K562 (cell line): ENCODE results near the gene ATXN10. TPM values are rescaled to one million over a fixed set of nuclear protein-coding genes. Genes with fewer than 3 reads are reported as not detected.

ENCODE experiments used
- ATAC-seq: fragments of 200-7000 bp; cut with Tn5 transposase; 3 replicates; pipeline ENCODE4 v1.9.1; 2020; ENCODE audit warnings: moderate library complexity
- BruUV-seq: library from RNA; stranded (reverse); fragments of 400-500 nt; replicated peaks from 2 replicates; lab custom pipeline; 2021; lab: Mats Ljungman, UMichigan
- CTCF ChIA-PET: fragments of 300-600 bp; formaldehyde crosslinking; extraction: SDS; loops from one replicate; lab custom pipeline; 2021; ENCODE audit warnings: low intra/inter-chr PET ratio; lab: Yijun Ruan, JAX
- POLR2A ChIA-PET: fragments of 300-600, 350-650 bp; sonication (Branson Sonifier 250); formaldehyde crosslinking; extraction: SDS; loops from one replicate; lab custom pipeline; 2021; ENCODE audit warnings: antibody characterized with exemption, inconsistent platforms; lab: Yijun Ruan, JAX
- DNase-seq, 4 experiments: peaks; one replicate each; pipeline versions ENCODE4 v3.0.0 to v3.0.0-alpha.2; 2011 to 2018; ENCODE audit warnings: low spot score in 3 of 4, mixed read lengths in 3 of 4; ENCODE audit errors: extremely low read depth in 1 of 4
- FAIRE-seq: peaks from 2 replicates; lab custom pipeline; 2011; peaks lifted over from hg19 to GRCh38; lab: Jason Lieb, UNC
- H2AFZ ChIP-seq: 2 replicates; pipeline ENCODE4 v1.6.0; 2011; ENCODE audit warnings: low read depth, low read length, control low read depth, inconsistent platforms
- H3K27ac ChIP-seq: fragments of 200-600 bp; 3 replicates; pipeline ENCODE4 v1.8.0; 2011; ENCODE audit warnings: low read depth, mild to moderate bottlenecking, control low read depth, inconsistent platforms, low read length, moderate library complexity, mixed read lengths; ENCODE audit errors: extremely low read depth
- H3K27me3 ChIP-seq, 2 experiments: fragments of 300-600 bp in 1 of 2; 2 replicates in 1 of 2; 3 replicates in 1 of 2; pipeline versions ENCODE4 v1.6.0 to v1.8.0; 2011; ENCODE audit warnings: inconsistent platforms in 2 of 2, low read length in 2 of 2, mild to moderate bottlenecking in 1 of 2, mixed read lengths in 1 of 2, moderate library complexity in 1 of 2; ENCODE audit not compliant: control insufficient read depth in 2 of 2, insufficient read depth in 2 of 2
- H3K36me3 ChIP-seq: fragments of 300-600 bp; 3 replicates; pipeline ENCODE4 v1.8.0; 2011; ENCODE audit warnings: mild to moderate bottlenecking, low read length, inconsistent platforms; ENCODE audit not compliant: control insufficient read depth, insufficient read depth
- H3K4me1 ChIP-seq, 2 experiments: fragments of 200-600 bp in 1 of 2; replicated peaks in 1 of 2; 2 replicates in 1 of 2; 3 replicates in 1 of 2; pipeline versions ENCODE4 v1.5.1 to v1.8.0; 2011; ENCODE audit warnings: inconsistent platforms in 2 of 2, low read length in 2 of 2, mild to moderate bottlenecking in 1 of 2, mixed read lengths in 1 of 2, moderate library complexity in 1 of 2; ENCODE audit not compliant: control insufficient read depth in 2 of 2, insufficient read depth in 2 of 2
- H3K4me2 ChIP-seq: 2 replicates; pipeline ENCODE4 v1.6.1; 2011; ENCODE audit warnings: low read length, control low read depth, inconsistent platforms, mixed read lengths; ENCODE audit not compliant: insufficient read depth
- H3K4me3 ChIP-seq: fragments of 200-600 bp; sonication (generic), shearing (Covaris generic); 2 replicates; pipeline ENCODE4 v1.5.1; 2016; ENCODE audit warnings: control low read depth, inconsistent platforms
- H3K79me2 ChIP-seq: fragments of 200-600 bp; 3 replicates; pipeline ENCODE4 v1.8.0; 2011; ENCODE audit warnings: low read length, inconsistent platforms; ENCODE audit not compliant: control insufficient read depth, insufficient read depth
- H3K9ac ChIP-seq, 2 experiments: 2 replicates each; pipeline versions ENCODE4 v1.6.0 to v1.6.1; 2011; ENCODE audit warnings: low read depth in 2 of 2, low read length in 2 of 2, control low read depth in 1 of 2, inconsistent platforms in 1 of 2, mild to moderate bottlenecking in 1 of 2, mixed read lengths in 1 of 2; ENCODE audit not compliant: insufficient read depth in 1 of 2
- H3K9me1 ChIP-seq: one replicate; pipeline ENCODE4 v1.6.0; 2011; ENCODE audit warnings: inconsistent platforms, mild to moderate bottlenecking, low read length, moderate library complexity; ENCODE audit not compliant: control insufficient read depth, insufficient read depth
- H3K9me3 ChIP-seq: replicated peaks from 2 replicates; pipeline ENCODE4 v1.5.1; 2011; ENCODE audit warnings: low read depth, low read length, inconsistent platforms; ENCODE audit not compliant: control insufficient read depth, insufficient read depth
- H4K20me1 ChIP-seq: replicated peaks from 2 replicates; pipeline ENCODE4 v1.6.1; 2011; ENCODE audit warnings: low read length, inconsistent platforms, mixed read lengths; ENCODE audit not compliant: control insufficient read depth, insufficient read depth
- BRF2 ChIP-seq: IDR thresholded peaks from 3 replicates; pipeline ENCODE4 v1.6.1; 2011; ENCODE audit warnings: borderline replicate concordance, mild to moderate bottlenecking; ENCODE audit not compliant: insufficient read length, insufficient read depth
- DMBX1 ChIP-seq: fragments of 250-450 bp; sonication (Bioruptor Pico); IDR thresholded peaks from 2 replicates; pipeline ENCODE4 v1.8.0; 2022; ENCODE audit warnings: inconsistent platforms, mild to moderate bottlenecking, moderate library complexity, borderline replicate concordance
- FOSL1 ChIP-seq: fragments of 200-800 bp; sonication (Bioruptor generic); conservative IDR thresholded peaks from 2 replicates; pipeline ENCODE4 v1.6.1; 2016; ENCODE audit warnings: missing genetic modification characterization, missing compliant biosample characterization
- HINFP ChIP-seq: fragments of 450-650 bp; conservative IDR thresholded peaks from 2 replicates; pipeline ENCODE4 v1.6.1; 2016; ENCODE audit warnings: missing genetic modification characterization, low read depth, mild to moderate bottlenecking, control low read depth, missing compliant biosample characterization
- SIN3B ChIP-seq: fragments of 450-650 bp; IDR thresholded peaks from 2 replicates; pipeline ENCODE4 v1.6.1; 2017; ENCODE audit warnings: low read depth, mild to moderate bottlenecking, moderate library complexity
- TEAD2 ChIP-seq: fragments of 450-650 bp; IDR thresholded peaks from 2 replicates; pipeline ENCODE4 v1.6.1; 2016; ENCODE audit warnings: missing genetic modification characterization, control low read depth, missing compliant biosample characterization
- TFE3 ChIP-seq: fragments of 450-650 bp; formaldehyde crosslinking; IDR thresholded peaks from 2 replicates; pipeline ENCODE4 v1.4.0; 2020; ENCODE audit warnings: mild to moderate bottlenecking, mixed read lengths
- ZC3H8 ChIP-seq: fragments of 450-650 bp; IDR thresholded peaks from 2 replicates; pipeline ENCODE4 v1.6.1; 2017
- ZNF324 ChIP-seq: fragments of 250-450 bp; sonication (Bioruptor Pico); IDR thresholded peaks from 2 replicates; pipeline ENCODE4 v1.4.0; 2020; ENCODE audit warnings: mild to moderate bottlenecking
- ZNF778 ChIP-seq: fragments of 450-650 bp; formaldehyde crosslinking; IDR thresholded peaks from 2 replicates; pipeline ENCODE4 v1.4.0; 2020; ENCODE audit warnings: mild to moderate bottlenecking, moderate library complexity
- WGBS: fragments of 100-300 bp; shearing (Covaris generic); methylation state at CpG from one replicate; pipeline ENCODE4 v1.1.6; 2016; ENCODE audit warnings: low coverage, mixed read lengths; ENCODE audit not compliant: insufficient coverage; ENCODE audit errors: missing lambda C conversion rate; 5-methylcytosine and 5-hydroxymethylcytosine counted together
- in situ Hi-C: fragments of 300-500 bp; cut with MboI; formaldehyde crosslinking; loops from 4 replicates; pipeline ENCODE4 v1.15.0; 2018; ENCODE audit warnings: inconsistent platforms, mixed read lengths
- intact Hi-C: fragments of 100-400 bp; cut with micrococcal nuclease; formaldehyde crosslinking; loops from 2 replicates; pipeline ENCODE4 v1.14.2; 2022
- polyA plus RNA-seq, 8 experiments: library from polyadenylated mRNA; depleted of rRNA in 4 of 8; stranded (reverse) in 5 of 8; unstranded in 3 of 8; fragments of >200 nt; fragmentation: Nextera tagmentation in 2 of 8; fragmentation: Illumina TruSeq in 1 of 8; extraction: Ambion mirVana in 2 of 8; extraction: Trizol in 1 of 8; gene quantifications; 2 replicates each; pipeline versions ENCODE4 v1.2.1 to v1.2.3, GENCODE V29; 2011 to 2014; ENCODE audit warnings: inconsistent platforms in 1 of 8, missing spikeins in 1 of 8
- total RNA-seq, 7 experiments: library from RNA; depleted of rRNA in 6 of 7; stranded (reverse); fragments of >200 nt in 6 of 7; fragmentation: Illumina TruSeq in 2 of 7; extraction: Trizol in 2 of 7; gene quantifications; 2 replicates each; pipeline versions ENCODE4 v1.2.1 to v1.2.3, GENCODE V29; 2011 to 2021; ENCODE audit warnings: low replicate concordance in 1 of 7
- TF ChIP-seq, protein P1 (sequence below): sonication (generic); formaldehyde crosslinking; IDR thresholded peaks from 2 replicates; pipeline ENCODE4 v1.8.0; 2022; ENCODE audit warnings: missing genetic modification reagents, mild to moderate bottlenecking, moderate library complexity, borderline replicate concordance

ATXN10 gene
- total and polyA plus RNA-seq, 9 of the 15 experiments (the other 6 are each of a cell fraction or from before 2014, with no cell fraction given), result 11.5 to 190 (median 33.6) TPM

GRCh38 chr22:45883811-45884170 lies 212.2 kb downstream of the ATXN10 start:
- no TSS peak for BruUV-seq
- Histone ChIP-seq H3K9ac (no peak overlapping the region), H3K4me1 (peaks cover 0 to 22% of the 10 kb centered on the region in 2 experiments; a peak in 2 of 5 replicates), H3K4me2 (no peak overlapping the region), H3K27me3 (peaks cover 4 to 67% of the 10 kb centered on the region in 2 experiments; a peak in 4 of 5 replicates), H3K27ac (no peak overlapping the region)
- CTCF ChIA-PET, result no interaction called here
- POLR2A ChIA-PET, result no interaction called here
- no peak for DNase-seq
- no peak for TF ChIP-seq ZNF778 (CRISPR knock-in tag)
- no peak for TF ChIP-seq BRF2
- no peak for TF ChIP-seq ZC3H8
- TF ChIP-seq TFE3 (CRISPR knock-in tag), result no peak
- no peak for TF ChIP-seq HINFP (tag)
- no peak for TF ChIP-seq SIN3B
- TF ChIP-seq FOSL1 (tag), result no peak
- TF ChIP-seq, protein P1, sequence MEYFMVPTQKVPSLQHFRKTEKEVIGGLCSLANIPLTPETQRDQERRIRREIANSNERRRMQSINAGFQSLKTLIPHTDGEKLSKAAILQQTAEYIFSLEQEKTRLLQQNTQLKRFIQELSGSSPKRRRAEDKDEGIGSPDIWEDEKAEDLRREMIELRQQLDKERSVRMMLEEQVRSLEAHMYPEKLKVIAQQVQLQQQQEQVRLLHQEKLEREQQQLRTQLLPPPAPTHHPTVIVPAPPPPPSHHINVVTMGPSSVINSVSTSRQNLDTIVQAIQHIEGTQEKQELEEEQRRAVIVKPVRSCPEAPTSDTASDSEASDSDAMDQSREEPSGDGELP (CRISPR knock-in tag), result no peak
- no peak for TF ChIP-seq ZNF324 (CRISPR knock-in tag)
- TF ChIP-seq TEAD2 (tag), result no peak
- no peak for TF ChIP-seq DMBX1 (CRISPR knock-in tag)
- TF ChIP-seq, all 486 proteins: peak for 0
- in situ Hi-C loops (no loop called here), intact Hi-C loops (no loop called here)
- H3K9me3 ChIP-seq, result no peaks in the 10 kb centered on the region
- 31% methylated on average over 5 of the region's 8 CpGs for WGBS
- H3K9me1 ChIP-seq, result no peaks in the 10 kb centered on the region
- ATAC-seq, result no peak
- FAIRE-seq, result no peak
- no peaks in the 10 kb centered on the region for H3K79me2 ChIP-seq
- H3K4me3 ChIP-seq, result no peak overlapping the region
- H4K20me1 ChIP-seq, result peaks cover 6% of the 10 kb centered on the region
- H3K36me3 ChIP-seq, result no peaks in the 10 kb centered on the region
- no peak overlapping the region for H2AFZ ChIP-seq
